ENCODE results near the gene ADGRL3.
"Not testable (repeated sequence)": the region's sequence is repeated elsewhere in the genome, so short reads cannot be mapped to it uniquely, and the experiment has no call there.

ADGRL3 gene

DNA sequence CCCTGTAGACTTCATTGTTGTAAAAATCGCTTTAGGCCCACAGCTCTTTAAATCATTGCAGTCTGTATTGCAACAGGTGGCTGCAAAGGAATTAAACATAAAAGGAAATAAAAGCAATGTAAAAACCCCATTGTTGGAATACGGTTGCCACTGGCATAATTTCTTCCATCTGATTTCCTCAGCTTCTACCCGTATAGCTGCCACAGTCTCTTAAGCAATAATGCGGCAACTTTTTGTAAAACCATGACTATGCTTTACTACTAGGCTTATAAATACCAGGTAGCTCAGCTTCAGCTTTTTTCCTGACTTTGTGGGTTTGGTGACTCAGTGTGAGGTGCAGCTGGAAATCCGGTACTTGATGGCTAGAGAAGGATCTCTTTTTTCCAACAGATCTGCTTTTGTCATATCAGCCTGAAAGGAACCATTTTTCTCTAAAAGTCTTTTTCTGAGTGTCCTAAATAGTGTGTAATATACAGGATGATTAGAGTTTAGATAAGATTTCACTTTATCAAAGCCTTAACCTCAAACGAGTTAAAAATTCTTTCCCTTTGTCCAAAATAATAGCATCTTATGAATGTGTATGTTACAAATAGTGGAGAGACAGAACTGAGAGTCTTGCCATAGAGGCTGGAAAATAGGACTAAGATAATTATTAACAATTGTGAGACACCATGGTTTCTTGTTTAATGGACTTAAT, 268.0 kb downstream of the ADGRL3 start:
- no peak for DNase-seq (ENCODE audit: low read depth in 2 of 2, low spot score in 1 of 2)

DNA sequence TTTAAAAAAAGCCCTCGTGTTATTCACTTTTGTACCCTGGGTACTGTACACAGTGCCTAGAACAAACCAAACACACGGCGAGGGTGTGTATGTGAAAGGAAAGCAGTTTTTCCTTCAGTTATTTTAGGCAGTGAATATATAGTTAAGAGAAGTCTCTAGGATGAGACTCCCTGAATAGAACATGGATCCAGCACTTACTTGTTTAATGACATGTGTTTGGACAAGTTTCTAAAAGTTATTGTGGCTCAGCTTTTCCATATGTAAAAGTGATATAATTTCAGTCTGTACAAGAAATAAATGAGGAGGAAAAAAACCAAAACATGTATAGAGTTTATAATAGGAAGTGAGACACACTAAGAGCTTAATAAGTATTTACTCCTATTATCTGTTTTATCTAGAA, 273.2 kb downstream of the ADGRL3 start:
- DNase-seq (ENCODE audit: low read depth in 2 of 2, low spot score in 1 of 2) = no peak

DNA sequence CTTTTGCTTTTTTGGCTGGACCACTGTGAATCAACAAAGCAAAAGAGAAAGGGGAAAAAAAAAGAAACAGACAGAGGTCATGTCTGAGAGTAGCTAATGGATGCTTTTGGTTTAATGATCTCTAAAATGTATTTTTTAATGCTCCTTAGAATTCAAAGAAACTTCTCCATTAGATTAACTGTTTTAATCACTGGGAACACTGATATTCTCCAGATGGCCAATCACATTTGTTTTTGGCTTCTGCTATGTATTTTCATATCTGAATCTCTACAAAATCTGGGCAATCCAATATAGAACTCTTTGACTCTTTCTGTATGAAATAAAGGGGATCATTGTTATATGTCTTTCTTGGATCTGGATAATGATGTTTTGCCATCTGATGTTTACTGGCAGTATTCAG, 278.2 kb downstream of the ADGRL3 start:
- DNase-seq (ENCODE audit: low read depth in 2 of 2, low spot score in 1 of 2) = no peak

DNA sequence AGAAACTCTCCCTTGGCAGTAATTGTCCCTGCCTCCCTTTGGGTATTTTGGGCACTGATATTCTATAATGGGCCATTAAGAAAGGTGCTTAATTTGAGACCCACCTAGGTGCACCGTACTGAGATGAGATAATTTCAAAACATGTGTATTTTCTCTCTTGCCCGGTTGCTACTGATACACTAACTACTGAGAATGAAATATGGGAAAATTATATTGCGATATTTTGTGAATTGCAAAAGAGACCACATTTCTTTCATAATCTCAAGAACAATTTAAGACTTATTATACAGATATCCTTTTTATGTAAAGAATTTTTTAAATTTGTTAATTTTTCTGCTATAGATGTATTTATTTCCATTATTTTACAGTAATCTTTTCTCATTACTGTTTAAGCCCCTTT, 284.9 kb downstream of the ADGRL3 start:
- DNase-seq (ENCODE audit: low read depth in 2 of 2, low spot score in 1 of 2) = no peak

DNA sequence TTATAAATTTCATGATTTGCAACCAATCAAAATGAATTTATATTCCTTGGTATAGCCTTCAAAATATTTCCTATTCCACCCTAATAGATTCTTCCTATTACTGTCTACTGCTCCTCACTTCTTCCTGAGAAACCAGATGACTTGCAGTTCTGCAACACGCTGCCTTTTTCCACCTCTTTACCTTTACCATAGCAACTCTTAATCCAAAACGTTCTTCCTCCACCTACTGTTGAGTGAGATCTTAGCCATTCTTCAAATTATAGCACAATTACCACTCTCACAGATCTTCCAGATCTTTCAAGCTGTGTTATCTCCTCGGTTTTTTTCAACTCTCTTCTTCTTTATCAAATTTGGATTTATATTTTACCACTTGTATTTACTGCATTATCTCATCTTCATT, 289.8 kb downstream of the ADGRL3 start:
- no peak for DNase-seq (ENCODE audit: low read depth in 2 of 2, low spot score in 1 of 2)

DNA sequence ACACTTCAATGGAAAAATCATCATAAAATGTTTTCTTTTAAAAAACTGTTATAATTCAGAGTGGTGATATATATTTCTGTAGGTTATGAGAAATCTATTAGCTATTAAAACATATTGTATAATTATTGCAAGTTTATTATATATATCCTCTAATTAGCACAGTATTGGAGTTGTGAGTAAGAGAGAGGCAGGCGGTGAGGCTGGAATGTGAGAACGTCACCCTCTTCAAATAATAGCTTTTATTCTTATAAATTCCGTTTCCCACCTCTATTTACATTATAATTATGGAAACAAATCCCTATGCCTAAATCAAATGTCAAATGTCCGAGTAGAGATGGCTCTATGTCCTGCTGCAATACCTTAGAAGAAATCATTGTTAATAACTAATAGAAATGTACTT, 292.9 kb downstream of the ADGRL3 start:
- no peak for DNase-seq (ENCODE audit: low read depth in 2 of 2, low spot score in 1 of 2)

DNA sequence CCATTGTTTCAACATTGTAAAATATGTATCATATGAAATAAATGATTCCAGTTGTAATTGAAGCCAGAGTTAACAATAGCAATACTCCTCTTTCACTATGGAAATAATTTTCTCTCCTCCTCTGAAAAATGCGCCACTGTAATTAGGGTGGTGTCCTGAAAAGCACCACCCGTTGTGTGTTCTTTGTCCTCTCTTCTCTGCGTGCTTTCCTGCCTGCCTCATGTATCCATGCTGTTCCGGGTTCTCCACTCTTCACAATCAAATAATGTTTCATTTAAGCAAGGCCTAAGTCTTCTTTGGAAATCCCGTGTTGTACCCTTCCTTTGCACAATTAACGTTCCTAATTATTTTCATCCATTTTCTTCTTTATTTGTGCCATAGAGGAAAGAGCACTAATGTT, 293.3 kb downstream of the ADGRL3 start:
- no peak for DNase-seq (ENCODE audit: low read depth in 2 of 2, low spot score in 1 of 2)

DNA sequence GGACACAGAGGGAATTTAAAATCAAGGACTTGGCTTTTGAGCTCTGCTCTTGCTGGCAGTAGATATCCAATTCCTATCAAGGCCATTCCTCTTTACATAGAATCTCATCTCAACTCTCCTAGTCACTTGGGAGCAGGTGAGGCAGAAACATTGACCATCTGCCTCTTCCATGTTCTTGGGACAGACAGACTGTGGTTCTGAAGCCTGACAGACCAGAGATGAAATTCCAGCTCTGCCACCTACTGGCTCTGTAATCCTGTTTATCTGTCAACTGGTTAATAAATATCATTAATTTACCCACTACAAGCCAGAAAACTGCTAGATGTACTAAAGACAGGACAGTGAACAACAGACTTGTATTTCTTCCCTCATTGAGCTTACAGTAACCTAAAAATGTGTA, 300.8 kb downstream of the ADGRL3 start:
- no peak for DNase-seq (ENCODE audit: low read depth in 2 of 2, low spot score in 1 of 2)

DNA sequence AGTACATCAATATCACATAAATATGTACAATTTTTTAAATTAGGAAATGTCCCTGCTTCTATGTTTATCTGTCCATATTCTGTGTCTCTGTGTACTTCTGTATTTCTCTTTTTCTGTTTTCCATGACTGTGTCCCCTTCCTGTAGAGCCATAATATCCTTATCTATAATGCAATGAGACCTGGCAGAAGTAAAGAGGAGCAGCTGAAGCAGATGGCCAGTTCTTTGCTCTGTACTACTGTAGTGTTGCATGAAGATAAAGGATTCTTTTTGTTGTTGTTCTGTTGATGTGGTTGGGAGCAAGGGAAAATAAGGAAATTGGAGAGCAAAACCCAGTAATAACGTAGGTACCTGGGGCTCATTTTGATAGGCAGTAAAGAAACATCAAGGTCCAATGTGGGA, 301.7 kb downstream of the ADGRL3 start:
- no peak for DNase-seq (ENCODE audit: low read depth in 2 of 2, low spot score in 1 of 2)

DNA sequence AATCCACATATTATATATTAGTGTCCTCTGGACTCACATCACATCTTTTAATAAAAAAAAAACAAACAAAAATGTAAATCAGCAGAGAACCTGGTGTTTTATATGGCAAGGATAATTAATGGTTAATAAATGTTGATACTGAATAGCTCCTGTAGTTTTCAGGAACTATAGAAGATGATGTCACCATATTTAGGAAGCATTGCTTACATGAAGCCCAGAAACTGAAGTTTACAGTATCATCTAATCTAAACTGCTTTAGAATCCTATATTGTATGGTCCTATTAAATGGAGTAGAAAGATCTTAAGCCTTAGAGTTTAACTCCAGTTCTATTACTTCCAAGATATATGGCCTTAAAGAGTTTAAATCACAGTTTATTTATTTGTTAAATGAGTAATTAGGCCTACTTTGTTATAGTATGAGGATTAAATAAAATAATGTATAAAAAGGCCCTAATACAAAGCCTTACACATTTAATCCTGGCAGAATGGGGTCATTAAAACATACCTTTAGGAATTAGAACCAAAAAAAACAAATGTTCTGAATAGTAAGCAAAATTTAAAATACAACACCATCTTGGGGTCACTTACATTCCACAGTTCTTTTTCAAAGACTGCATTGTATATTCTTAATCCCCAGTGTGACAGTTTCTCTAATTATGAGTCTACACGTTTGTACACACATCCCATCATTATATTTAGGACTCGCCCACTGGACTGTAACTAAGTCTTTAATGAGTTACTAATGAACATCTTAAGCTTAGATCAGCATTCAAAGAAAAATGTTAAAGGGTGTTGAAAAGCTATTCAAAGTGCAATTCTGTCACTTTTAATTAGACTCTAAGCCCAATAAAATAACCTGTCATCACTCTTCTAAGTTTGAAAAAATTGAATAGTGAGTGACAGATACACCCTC, 305.9 kb downstream of the ADGRL3 start:
- no peak for DNase-seq (ENCODE audit: low read depth in 2 of 2, low spot score in 1 of 2)

DNA sequence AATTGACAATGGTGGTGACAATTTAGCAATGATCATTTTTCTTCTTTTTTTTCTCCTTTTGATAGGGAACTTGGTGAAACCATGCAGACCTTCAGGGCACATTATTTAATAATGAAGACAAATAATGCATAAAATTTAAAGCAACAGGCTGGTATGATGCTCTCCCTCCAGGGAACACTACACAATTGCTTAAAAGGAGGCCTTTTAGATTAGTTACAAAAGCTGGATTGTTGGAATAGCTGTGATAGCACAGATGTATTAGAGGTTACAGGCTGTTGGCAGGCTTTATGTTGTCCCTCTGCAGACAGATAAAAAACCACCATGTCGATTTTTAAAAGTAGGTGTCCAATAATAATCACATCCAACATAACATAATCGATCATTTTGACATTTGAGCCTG, 307.0 kb downstream of the ADGRL3 start:
- no peak for DNase-seq (ENCODE audit: low read depth in 2 of 2, low spot score in 1 of 2)

DNA sequence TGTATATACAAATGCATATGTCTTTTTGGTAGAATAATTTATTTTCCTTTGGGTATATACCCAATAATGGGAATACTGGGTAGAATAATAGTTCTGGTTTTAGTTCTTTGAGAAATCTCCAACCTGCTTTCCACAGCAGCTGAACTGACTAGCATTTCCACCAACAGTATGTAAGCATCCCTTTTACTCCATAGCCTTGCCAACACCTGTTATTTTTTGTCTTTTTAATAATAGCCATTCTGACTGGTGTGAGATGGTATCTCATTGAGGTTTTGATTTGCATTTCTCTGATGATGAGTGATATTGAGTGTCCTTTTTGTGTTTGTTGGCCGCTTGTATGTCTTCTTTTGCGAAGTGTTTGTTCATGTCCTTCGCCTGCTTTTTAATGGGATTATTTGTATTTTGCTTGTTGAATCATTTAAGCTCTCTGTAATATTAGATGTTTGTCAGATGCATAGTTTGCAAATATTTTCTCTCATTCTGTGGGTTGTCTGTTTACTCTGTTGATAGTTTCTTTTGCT, 309.7 kb downstream of the ADGRL3 start:
- not testable (repeated sequence) for DNase-seq (ENCODE audit: low read depth in 2 of 2, low spot score in 1 of 2)

DNA sequence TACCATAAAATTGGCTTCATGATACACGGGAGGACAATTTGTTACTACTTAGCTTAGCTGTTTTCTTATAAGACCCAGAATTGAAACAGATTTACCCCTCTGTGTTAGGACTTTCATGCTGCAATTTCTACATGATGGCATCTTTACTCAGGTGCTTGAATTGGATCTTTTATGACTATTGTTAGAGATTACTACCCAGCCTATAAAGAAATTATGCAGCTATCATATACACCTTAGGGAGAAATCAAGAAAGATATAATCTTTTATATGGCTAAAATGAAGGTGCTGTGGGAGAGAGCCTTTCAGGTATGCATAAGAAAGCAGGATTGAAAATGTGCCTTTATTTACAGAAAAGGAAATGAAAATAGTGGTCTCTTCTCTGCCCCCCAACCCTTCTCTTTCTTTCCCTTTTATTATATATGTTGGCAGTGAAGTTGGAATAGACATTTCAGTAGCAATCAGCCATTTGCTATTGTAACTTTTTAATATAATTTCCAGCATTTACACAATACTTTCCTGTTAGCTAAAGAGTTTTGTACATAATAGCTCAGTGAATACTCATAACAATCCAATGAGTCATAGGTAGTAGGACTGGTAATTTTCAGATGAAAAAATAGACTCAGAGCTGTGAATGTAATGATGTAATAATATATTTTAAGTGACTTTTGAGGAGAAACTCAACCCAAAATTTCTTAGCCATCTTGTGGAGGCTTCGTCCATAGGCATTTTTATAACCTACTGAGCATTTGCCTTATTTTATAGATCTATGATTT, 311.8 kb downstream of the ADGRL3 start:
- no peak for DNase-seq (ENCODE audit: low read depth in 2 of 2, low spot score in 1 of 2)

DNA sequence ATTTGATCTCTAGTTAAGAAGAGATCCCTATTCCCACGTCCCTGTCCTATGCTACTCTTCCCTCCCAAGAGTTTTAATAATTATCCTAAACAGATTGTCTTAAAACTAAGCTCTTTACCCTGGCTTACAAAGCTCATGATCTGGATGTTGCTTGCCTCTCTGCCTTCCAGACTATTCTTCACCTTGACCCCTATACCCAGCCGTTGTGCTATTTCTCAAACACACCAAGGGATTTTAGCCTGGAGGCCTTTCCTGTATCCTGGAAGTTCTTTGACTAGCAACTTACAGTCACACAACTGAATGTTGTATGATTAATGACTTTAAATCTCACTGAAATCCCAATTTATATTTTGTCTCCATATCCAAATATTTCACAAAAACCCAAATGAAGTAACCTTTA, 314.9 kb downstream of the ADGRL3 start:
- DNase-seq (ENCODE audit: low read depth in 2 of 2, low spot score in 1 of 2) = no peak

DNA sequence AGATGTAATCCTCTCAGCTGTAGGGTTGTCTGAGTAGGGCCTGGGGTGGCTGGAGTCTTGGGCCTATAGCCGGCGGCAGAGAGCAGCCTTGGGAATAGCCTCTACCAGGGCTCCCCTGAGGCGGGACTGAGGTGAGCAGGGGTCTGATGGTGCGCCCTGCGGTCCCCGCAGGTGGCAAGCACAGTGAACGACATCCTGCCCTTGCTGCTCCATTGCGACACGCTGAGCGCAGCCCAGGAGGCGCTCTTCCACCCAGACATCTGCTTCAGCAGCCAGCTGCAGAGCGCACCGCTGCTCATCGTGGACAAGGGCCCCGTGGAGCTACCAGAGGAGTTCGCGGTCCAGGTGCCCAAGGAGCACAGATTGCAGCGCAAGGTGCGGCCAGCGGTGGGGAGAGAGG, 317.0 kb downstream of the ADGRL3 start:
- DNase-seq (ENCODE audit: low read depth in 2 of 2, low spot score in 1 of 2) = no peak

DNA sequence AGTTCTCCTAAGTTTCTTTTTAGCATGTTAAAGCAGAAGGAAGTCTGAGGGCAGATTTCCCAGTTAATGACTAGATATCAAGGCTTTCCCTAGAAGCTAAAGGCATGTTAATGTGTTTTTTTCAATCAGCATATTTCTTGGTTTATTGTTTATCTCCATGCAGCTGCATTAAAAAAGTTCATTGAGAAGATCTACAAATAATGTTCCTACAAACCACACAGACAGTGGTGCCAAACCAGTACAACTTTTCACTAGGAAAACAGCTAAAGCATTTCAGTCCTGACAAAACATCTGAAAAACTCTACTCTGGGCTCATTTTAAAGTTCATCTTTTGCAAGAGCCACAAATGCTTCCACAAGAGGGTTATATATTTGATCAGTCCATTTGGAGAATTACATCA, 320.0 kb downstream of the ADGRL3 start:
- no peak for DNase-seq (ENCODE audit: low read depth in 2 of 2, low spot score in 1 of 2)

DNA sequence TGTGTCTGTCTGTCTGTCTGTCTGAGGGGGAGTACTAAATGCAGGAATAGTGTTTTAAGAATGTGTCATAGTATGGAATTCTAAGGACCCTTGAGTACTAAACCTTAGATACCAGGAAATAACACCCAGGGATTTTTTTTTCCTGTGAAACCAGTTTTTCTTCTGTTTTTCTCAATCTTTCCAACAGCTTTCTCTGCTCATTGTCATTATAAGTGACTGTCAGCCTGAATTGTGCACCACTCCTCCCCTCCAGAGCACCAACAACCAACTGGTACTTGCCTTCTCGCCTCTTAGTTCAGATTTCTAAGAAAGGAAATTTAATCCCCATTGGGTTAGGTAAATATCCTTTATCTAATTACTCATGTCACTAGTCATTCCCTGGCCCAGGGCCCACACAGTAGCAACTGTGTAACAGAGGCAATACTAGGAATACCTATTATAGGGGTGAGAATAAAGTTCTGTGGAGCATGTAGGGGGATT, 320.6 kb downstream of the ADGRL3 start:
- no peak for DNase-seq (ENCODE audit: low read depth in 2 of 2, low spot score in 1 of 2)

DNA sequence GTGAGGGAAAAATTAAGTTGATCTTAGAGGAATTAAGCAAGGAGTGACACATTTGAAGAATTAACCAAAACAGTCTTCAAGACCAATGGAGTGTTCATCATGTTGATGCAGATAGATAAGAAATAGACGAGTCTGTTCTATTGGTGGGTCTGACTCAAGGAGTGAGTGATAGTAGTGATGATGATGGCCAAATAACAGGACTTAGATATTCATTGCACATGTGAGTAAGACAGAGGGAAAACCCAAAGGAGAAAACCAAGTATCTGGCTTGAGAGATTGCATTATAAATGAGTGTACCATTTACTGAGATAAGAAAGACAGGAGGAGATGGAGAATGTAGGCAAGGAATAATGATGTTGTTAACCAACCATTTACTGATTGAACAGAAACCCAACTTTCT, 321.3 kb downstream of the ADGRL3 start:
- DNase-seq (ENCODE audit: low read depth in 2 of 2, low spot score in 1 of 2) = no peak

DNA sequence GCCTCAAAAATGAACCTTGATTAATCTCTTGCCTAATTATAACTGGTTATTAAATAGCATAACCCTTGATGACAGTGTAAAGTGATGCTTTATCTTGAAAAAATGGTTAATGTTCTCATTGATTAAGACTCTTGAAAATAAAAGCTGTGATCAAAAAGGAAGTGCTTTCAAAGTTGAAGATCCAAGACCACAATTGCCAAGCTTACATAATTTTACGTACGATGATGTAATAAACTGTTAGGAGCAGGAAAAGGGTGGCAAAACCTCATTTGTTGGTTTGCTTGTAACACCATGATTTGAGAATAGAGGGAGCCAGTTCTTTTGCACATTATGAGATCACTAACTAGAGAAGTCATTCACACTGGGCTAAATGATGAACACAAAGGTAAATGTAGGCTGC, 322.2 kb downstream of the ADGRL3 start:
- no peak for DNase-seq (ENCODE audit: low read depth in 2 of 2, low spot score in 1 of 2)

DNA sequence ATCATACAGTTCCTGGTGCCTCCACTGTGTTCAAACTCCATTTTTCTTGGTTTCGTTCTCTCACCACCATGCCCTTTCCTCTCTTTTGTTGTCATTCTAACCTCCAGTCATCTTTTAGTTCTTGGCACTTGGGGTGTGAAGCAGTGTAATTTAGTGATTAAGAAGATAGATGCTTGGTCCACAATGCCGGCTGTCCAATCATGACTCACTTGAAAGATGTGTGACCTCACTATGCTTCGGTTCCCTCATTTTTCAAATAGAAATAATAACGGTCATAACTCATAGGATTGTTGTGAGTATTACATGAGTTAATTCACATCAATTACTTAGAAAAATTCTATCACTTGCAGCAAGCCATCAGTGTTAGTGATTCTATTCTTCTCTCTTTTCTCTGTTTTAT, 327.8 kb downstream of the ADGRL3 start:
- DNase-seq (ENCODE audit: low read depth in 2 of 2, low spot score in 1 of 2) = no peak

DNA sequence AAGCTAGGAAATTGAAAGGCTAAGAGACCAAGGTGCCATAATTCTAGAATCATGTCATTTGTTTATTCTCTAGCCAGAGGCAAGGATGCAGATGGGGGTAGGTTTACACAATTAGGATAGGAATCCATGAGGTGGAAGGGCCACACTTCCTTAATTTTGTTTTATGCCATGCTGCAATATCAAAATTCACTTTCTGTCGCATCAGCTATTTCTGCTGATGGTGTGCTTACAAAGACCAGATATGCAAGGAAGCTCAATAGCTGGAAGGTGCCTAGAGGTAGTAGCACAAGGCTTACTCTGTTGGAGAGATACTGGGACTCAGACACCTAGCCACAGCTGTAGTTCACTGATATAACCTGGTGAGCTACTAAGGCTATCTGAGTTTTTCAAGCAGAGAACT, 328.5 kb downstream of the ADGRL3 start:
- no peak for DNase-seq (ENCODE audit: low read depth in 2 of 2, low spot score in 1 of 2)

DNA sequence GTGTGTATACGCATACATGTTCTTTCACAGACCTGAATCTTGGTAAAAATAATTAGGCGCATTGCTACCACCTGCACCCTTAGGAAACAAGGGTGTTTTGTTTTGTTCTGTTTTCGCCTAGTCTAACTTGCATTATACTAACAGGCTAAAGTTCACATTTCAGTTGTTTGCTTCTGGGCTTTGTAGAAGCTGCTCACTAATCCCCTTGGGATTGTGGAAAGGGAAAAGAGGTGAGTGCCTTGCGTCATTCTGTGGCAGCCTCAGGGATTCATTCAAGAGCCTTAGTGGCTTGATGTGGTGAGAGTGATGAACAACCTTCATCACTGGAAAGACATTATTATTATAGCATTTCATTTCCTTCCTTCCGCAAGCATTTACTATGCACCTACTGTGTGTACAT, 331.1 kb downstream of the ADGRL3 start:
- no peak for DNase-seq (ENCODE audit: low read depth in 2 of 2, low spot score in 1 of 2)
